NK-92 treated with Interleukin-12 subunit alpha and Interleukin-12 subunit beta, amount 100 ng/mL, for 24 hours (cell line): ENCODE measurements around the gene KRTCAP3.
"Not testable (repeated sequence)": the region's sequence is repeated elsewhere in the genome, so short reads cannot be mapped to it uniquely, and the experiment has no call there.

Experiments used
- DNase-seq: peaks from one replicate; lab custom pipeline; 2025; lab: John Stamatoyannopoulos, UW

The KRTCAP3 gene, protein sequence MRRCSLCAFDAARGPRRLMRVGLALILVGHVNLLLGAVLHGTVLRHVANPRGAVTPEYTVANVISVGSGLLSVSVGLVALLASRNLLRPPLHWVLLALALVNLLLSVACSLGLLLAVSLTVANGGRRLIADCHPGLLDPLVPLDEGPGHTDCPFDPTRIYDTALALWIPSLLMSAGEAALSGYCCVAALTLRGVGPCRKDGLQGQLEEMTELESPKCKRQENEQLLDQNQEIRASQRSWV

GRCh38 chr2:27441958-27442919, at the start of gene KRTCAP3:
Gene KRTCAP3 (plus strand): TSS chr2:27442381. CDS start chr2:27442413, 32 bp downstream.
- no peak for DNase-seq

DNA sequence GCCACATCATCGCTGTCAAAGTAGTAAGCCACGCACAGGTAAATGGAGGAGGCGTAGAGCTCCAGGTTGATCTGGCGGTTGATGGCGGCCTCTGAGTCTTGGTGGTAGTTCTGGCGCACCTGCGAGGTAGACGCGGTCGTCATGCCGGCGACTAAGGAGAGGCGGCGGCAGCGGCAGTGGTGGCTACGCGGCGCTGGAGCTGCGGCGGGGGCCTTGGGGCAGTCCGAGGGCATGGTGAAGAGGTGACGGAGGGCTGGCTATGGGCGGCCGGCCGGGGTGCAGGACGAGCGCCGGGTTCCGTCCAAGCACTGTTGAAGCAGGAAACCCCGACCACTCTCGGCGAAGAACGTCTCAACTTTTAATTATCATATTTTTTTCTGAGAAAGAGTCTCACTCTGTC, 49.0 kb upstream of the KRTCAP3 start:
- no peak for DNase-seq

GRCh38 chr2:27398962-27399361, 43.2 kb upstream of the KRTCAP3 start:
- no peak for DNase-seq

DNA sequence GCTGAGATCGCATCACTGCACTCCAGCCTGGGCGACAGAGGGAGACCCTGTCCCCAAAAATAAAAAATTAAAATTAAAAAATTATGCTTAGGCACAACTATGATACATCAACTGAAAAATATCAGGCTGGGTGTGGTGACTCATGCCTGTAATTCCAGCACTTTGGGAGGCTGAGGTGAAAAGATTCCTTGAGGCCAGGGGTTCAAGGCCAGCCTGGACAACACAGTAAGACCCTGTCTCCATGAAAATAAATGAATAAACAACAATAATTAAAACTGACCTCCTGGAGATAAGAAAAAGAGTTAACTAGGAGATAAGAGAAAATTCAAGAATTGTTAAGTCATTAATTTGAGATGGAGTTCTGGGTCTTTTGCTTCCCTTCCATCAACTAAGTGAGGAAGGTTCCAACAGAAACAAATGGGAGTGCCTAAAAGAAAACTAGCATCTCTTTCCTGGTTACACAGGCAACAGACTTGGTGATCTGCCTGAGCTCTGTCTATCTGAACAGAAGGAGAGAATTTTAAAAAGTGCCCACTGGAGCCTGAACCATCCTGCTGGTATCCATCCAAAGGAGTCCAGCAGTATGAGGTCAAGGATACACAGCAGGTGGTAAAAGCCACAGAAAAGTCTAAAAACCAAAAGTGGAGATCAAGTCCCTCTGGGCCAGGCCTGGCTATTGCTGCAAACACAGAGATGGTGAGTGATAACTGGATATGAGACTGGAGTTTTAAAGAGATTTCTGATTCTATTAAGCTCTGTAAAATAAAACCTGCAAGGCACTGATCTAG, 41.6 kb upstream of the KRTCAP3 start:
- no peak for DNase-seq

- DNase-seq = no peak
Observed at GRCh38 chr2:27407798-27408491, 34.2 kb upstream of the KRTCAP3 start.

DNA sequence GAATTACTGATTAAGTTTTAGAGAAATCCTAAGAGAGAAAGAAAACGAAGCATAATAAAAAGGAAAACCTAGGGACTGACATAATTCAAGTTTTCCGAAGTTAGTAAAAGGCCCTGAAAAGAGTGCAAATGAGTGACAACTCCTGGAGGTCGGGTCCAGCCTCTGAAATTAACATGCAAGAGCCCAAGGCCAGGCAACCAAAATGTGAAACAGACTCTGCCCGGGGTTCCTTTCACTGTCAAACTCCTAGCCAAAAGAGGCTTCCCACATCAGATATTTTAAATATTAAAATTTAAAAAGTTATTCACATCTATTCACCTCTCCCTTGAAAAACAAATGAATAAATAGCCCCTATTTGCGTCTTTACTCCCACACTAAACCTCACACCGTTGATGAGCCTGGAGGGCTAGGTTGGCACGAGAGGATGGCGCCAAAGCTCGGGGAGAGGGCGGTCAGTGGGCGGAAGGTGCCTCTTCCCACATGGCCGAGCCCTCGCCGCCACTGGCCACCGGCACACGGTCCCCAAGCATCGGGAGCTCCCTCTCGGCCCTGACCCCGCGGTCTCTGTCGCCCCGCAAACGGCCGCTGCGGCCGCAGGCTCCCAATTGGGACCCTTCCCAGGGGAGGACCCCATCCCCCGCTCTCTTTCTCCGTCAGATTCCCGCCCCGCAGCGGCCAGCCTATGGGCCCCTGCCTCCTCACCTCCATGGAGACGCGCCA, 33.4 kb upstream of the KRTCAP3 start:
- DNase-seq = no peak

DNA sequence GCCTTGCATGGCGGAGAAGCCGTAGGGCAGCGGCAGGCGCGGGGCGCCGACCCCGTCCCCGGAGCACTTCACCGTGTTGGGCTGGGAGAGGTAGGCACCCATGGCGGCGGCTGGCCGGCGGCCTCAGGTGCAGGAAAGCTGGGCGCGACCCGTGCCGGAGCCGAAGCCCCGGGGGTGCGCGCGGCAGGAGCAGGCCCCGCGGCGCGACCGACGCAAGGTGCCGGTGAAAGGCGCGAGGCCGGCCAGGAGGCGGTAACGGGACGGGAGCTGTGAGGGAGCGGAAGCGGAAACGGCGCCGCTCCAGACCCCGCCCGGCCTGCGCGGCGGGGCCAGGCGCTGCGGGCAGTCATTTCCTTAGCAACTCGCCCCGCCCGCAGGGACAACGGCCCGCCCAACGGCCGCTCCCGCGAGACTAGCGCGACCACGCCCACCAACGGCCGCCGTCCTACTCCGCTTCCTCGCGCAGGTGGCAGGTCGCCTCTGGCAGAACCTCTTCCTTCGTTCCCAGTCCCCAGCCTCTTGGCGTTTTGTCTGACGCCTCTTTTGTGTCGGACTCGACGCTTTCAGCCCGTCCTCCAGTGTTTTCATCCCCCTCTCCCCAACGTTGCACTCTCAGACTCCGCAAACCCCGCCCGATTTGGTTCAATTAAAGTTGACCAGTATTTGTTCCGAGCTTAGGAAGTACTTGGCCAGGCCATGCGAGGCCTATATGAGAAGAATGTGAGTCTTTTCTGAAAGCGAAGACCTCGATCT, 32.7 kb upstream of the KRTCAP3 start, which contains the start of gene PPM1G:
TSS of gene PPM1G (minus strand) at position 271 of the 753 bp plus-strand sequence. CDS start at position 102, 169 bp downstream.
- DNase-seq = peak; percentile 89

GRCh38 chr2:27412419-27413152, 29.6 kb upstream of the KRTCAP3 start:
- no peak for DNase-seq

- no peak for DNase-seq
Observed at GRCh38 chr2:27416151-27416550, 26.0 kb upstream of the KRTCAP3 start.

DNA sequence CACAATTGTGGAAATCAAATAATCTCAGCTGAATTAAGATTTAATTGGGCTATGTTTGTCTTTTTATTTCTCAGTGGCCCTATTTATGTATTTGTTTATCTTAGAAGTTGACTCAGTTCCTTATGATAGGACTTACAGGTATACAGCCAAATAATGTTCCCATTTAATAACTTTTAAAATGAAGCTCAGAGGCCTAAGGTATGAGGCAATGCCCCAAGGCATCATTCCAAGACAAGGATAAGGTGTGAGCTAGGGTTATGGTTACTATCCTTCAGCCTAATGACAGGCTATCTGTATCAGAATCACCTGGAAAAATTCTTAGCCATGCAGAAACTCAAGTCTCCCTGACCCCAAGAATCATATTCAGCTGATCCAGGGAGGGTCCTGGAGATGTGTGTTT, 21.2 kb upstream of the KRTCAP3 start:
- no peak for DNase-seq

- no peak for DNase-seq
Observed at GRCh38 chr2:27421660-27422250, 20.4 kb upstream of the KRTCAP3 start.

DNA sequence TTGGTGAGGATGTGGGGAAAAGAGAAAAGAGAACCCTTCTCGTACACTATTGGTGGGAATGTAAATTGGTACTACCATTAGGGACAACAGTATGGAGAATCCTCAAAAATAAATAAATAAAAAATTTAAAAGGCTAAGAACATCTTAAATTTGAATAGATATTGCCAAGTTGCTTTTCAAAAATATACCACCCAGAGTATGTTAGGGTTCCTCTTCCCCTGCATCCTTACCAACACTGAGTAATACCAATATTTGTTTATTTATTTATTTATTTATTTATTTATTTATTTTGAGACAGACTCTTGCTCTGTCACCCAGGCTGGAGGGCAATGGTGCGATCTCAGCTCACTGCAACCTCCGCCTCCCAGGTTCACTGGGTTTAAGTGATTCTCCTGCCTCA, 19.2 kb upstream of the KRTCAP3 start:
- no peak for DNase-seq

- not testable (repeated sequence) for DNase-seq
Observed at GRCh38 chr2:27425039-27425438, 17.1 kb upstream of the KRTCAP3 start.

GRCh38 chr2:27427863-27428212, 14.3 kb upstream of the KRTCAP3 start:
- DNase-seq = no peak

- peak; percentile 87 for DNase-seq
Observed at GRCh38 chr2:27428213-27428977, 13.8 kb upstream of the KRTCAP3 start, which contains the start of gene NRBP1. Gene NRBP1 (plus strand): TSS chr2:27428631. CDS start chr2:27433274, 4,643 bp downstream.

DNA sequence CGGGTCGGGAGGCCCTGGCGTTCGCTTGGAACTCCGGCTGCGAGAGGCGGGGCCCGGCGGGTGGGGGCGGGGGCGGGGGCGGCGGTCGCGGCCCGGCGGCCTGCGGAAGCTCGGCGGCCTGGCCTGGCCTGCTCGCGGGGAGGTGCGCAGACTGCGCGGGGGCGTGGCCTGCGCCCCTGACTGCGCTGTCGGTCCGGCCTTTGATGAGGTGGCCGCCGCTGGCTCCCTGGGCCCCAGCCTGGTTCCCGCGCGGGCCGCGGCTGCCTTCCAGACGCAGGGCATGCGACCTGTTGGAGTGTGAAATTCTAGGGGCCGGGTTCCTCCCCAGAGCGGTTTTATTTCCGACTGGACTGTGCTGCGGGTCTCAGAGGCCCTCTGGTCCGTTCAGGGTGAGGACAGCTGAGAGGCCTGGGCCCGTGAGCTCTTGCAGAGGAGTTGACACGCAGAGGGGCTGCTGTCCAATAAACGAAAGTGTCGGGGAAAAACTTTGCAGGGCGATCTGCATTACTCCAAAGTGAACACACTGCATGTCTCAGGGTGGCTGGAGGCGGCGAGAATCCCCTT, 13.1 kb upstream of the KRTCAP3 start:
- peak; percentile 68 for DNase-seq

- peak; percentile 13 for DNase-seq
Observed at GRCh38 chr2:27431395-27431794, 10.8 kb upstream of the KRTCAP3 start.

DNA sequence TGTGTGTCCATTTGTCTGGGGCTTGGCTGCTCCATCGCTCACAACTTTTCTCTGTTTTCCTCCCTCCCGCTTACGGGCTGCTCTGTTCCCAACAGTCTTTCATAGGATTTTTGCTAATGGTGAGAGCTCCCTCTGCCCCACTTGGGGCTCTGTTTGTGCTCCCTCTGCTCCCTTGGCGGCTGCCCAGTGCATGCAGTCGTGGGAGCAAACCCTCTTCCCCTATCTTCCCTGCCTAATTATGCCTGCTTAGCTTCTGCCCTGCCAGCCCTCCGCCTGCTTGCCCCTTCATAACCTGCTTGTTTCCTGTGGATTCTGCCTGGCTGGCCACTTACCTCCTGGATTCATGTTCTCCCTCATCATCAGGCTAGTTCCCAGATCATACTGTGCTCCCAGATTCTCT, 6.6 kb upstream of the KRTCAP3 start:
- DNase-seq = no peak
